GM19395 (cell line): ENCODE measurements around the gene TSGA10IP.

ENCODE experiments used
- ATAC-seq: cut with Tn5 transposase; IDR thresholded peaks from one replicate; pipeline ENCODE4 v1.9.1; 2021; ENCODE audit warnings: mild to moderate bottlenecking, moderate library complexity; ENCODE audit not compliant: unreplicated experiment

Gene TSGA10IP

GRCh38 chr11:65973439-65974110 is 28.3 kb downstream of the TSGA10IP start:
- ATAC-seq: no peak

- no peak for ATAC-seq
Observed at GRCh38 chr11:65975771-65976170, 30.5 kb downstream of the TSGA10IP start.

GRCh38 chr11:65976216-65977176 is 31.2 kb downstream of the TSGA10IP start:
- ATAC-seq: no peak

- no peak for ATAC-seq
Observed at GRCh38 chr11:65977621-65978390, 32.5 kb downstream of the TSGA10IP start.

GRCh38 chr11:65978391-65979238 is 33.3 kb downstream of the TSGA10IP start:
- ATAC-seq: no peak

- no peak for ATAC-seq
Observed at GRCh38 chr11:65979261-65979759, 34.0 kb downstream of the TSGA10IP start.

GRCh38 chr11:65981101-65981740 is 35.9 kb downstream of the TSGA10IP start:
- ATAC-seq: no peak

- ATAC-seq: no peak
Observed at GRCh38 chr11:65981972-65982823, 36.9 kb downstream of the TSGA10IP start.

GRCh38 chr11:65982824-65983588 is 37.7 kb downstream of the TSGA10IP start:
- ATAC-seq: no peak

- no peak for ATAC-seq
Observed at GRCh38 chr11:65983589-65983987, 38.3 kb downstream of the TSGA10IP start.

GRCh38 chr11:65987336-65987735 is 42.1 kb downstream of the TSGA10IP start:
- no peak for ATAC-seq

GRCh38 chr11:65988791-65989592 is 43.7 kb downstream of the TSGA10IP start:
- ATAC-seq: peak; percentile 89

- no peak for ATAC-seq
Observed at GRCh38 chr11:65992056-65992455, 46.8 kb downstream of the TSGA10IP start.

GRCh38 chr11:65997286-65997685 is 52.0 kb downstream of the TSGA10IP start:
- ATAC-seq: no peak

- peak; percentile 76 for ATAC-seq
Observed at GRCh38 chr11:66001942-66002647, 56.8 kb downstream of the TSGA10IP start, which contains the start of the genes BANF1 and EIF1AD. Gene BANF1 (plus strand): TSS chr11:66002503. CDS start chr11:66003251, 748 bp downstream. Gene EIF1AD (minus strand): TSS chr11:66002157. CDS start chr11:66000389, 1,768 bp downstream.

GRCh38 chr11:66002648-66003225 is 57.5 kb downstream of the TSGA10IP start:
- peak; percentile 43 for ATAC-seq
